K562 (cell line): Measurements from ENCODE around the gene TMEM41B.

Experiments used
- CHD2 ChIP-seq: IDR thresholded peaks from 2 replicates; pipeline ENCODE4 v1.6.1; 2011; ENCODE audit warnings: low read depth, low read length
- CSDE1 ChIP-seq, 2 experiments: fragments of 450-650 bp; IDR thresholded peaks; 2 replicates each; pipeline ENCODE4 v1.6.1; 2016; ENCODE audit warnings: mild to moderate bottlenecking in 1 of 2
- GTF3C2 ChIP-seq: IDR thresholded peaks from 3 replicates; pipeline ENCODE4 v1.6.1; 2011; ENCODE audit warnings: borderline replicate concordance, mild to moderate bottlenecking, moderate library complexity; ENCODE audit not compliant: insufficient read length; ENCODE audit errors: extremely low read depth
- HNRNPH1 ChIP-seq: fragments of 200-400 bp; formaldehyde crosslinking; optimal IDR thresholded peaks from 2 replicates; pipeline ENCODE3; 2017; ENCODE audit warnings: low read depth, mild to moderate bottlenecking, low read length, moderate library complexity
- MAFK ChIP-seq: IDR thresholded peaks from 2 replicates; pipeline ENCODE4 v1.6.1; 2011; ENCODE audit warnings: low read length, improper control_type of control experiment
- NFE2L1 ChIP-seq: fragments of 450-650 bp; IDR thresholded peaks from 2 replicates; pipeline ENCODE4 v1.6.1; 2016; ENCODE audit warnings: missing genetic modification characterization, low read depth, mild to moderate bottlenecking, missing compliant biosample characterization, moderate library complexity, borderline replicate concordance
- POLR2A ChIP-seq: fragments of 450-650 bp; conservative IDR thresholded peaks from 2 replicates; pipeline ENCODE4 v1.6.1; 2016
- SNIP1 ChIP-seq: fragments of 450-650 bp; IDR thresholded peaks from 2 replicates; pipeline ENCODE4 v1.7.1; 2017; ENCODE audit warnings: low read depth, mild to moderate bottlenecking
- ZFP1 ChIP-seq: fragments of 450-650 bp; formaldehyde crosslinking; IDR thresholded peaks from 2 replicates; pipeline ENCODE4 v1.4.0; 2020; ENCODE audit warnings: mild to moderate bottlenecking, mixed read lengths
- TF ChIP-seq, protein P1 (sequence below): fragments of 450-650 bp; IDR thresholded peaks from one replicate; pipeline ENCODE4 v1.6.1; 2018; ENCODE audit warnings: mild to moderate bottlenecking, moderate library complexity; ENCODE audit not compliant: partially characterized antibody

- no peak for TF ChIP-seq ZFP1 (CRISPR knock-in tag)
- no peak for TF ChIP-seq POLR2A
- TF ChIP-seq MAFK, result no peak
- TF ChIP-seq CHD2, result no peak
- TF ChIP-seq, protein P1, sequence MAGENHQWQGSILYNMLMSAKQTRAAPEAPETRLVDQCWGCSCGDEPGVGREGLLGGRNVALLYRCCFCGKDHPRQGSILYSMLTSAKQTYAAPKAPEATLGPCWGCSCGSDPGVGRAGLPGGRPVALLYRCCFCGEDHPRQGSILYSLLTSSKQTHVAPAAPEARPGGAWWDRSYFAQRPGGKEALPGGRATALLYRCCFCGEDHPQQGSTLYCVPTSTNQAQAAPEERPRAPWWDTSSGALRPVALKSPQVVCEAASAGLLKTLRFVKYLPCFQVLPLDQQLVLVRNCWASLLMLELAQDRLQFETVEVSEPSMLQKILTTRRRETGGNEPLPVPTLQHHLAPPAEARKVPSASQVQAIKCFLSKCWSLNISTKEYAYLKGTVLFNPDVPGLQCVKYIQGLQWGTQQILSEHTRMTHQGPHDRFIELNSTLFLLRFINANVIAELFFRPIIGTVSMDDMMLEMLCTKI, result no peak
- TF ChIP-seq SNIP1, result no peak
- no peak for TF ChIP-seq CSDE1 (IDR thresholded peaks at IDR 0.05)
- no peak for TF ChIP-seq NFE2L1
- TF ChIP-seq HNRNPH1, result no peak
- no peak for TF ChIP-seq GTF3C2
Measured at GRCh38 chr11:9293646-9294045, 20.7 kb downstream of the TMEM41B start.
